Measurements from ENCODE around the gene FXYD1.

DNA sequence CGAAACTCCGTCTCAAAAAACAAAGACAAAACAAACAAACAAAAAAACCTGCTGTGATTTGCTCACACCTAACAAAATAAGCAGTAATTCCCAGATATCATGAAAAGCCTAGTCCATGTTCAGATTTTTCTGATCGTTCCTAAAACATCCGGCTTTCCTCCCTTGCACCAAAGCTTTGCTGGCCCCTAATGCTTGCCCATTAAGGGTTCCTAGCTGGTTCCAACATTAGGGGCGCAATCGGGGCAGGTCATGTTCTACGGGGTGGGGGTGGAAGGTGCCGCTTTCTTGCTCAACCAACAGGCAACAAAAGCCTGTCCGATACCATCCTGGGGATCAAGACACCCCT, 48.5 kb upstream of the FXYD1 start:
- TF ChIP-seq POLR2A (IDR thresholded peaks at IDR 0.05; ENCODE audit: low read depth, low read length) (no peak), POLR2AphosphoS5 (IDR thresholded peaks at IDR 0.05; ENCODE audit: insufficient read depth, low read depth, low read length) (no peak), EZH2 (IDR thresholded peaks at IDR 0.05; ENCODE audit: borderline replicate concordance, low read depth, low read length, severe bottlenecking) (no peak)
- TF ChIP-seq, protein P1, sequence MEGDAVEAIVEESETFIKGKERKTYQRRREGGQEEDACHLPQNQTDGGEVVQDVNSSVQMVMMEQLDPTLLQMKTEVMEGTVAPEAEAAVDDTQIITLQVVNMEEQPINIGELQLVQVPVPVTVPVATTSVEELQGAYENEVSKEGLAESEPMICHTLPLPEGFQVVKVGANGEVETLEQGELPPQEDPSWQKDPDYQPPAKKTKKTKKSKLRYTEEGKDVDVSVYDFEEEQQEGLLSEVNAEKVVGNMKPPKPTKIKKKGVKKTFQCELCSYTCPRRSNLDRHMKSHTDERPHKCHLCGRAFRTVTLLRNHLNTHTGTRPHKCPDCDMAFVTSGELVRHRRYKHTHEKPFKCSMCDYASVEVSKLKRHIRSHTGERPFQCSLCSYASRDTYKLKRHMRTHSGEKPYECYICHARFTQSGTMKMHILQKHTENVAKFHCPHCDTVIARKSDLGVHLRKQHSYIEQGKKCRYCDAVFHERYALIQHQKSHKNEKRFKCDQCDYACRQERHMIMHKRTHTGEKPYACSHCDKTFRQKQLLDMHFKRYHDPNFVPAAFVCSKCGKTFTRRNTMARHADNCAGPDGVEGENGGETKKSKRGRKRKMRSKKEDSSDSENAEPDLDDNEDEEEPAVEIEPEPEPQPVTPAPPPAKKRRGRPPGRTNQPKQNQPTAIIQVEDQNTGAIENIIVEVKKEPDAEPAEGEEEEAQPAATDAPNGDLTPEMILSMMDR (IDR thresholded peaks at IDR 0.05; ENCODE audit: extremely low read depth in 1 of 2, insufficient read depth in 1 of 2, low read depth in 1 of 2, low read length in 2 of 2), result no peak
